Renal cortical epithelial cell (primary cell): ENCODE results near the gene CPNE9. TPM values are rescaled to one million over a fixed set of nuclear protein-coding genes. Genes with fewer than 3 reads are reported as not detected.
"Not testable (repeated sequence)": the region's sequence is repeated elsewhere in the genome, so short reads cannot be mapped to it uniquely, and the experiment has no call there.

Experiments
- DNase-seq: peaks from one replicate; pipeline ENCODE4 v3.0.0-alpha.2; 2011; ENCODE audit warnings: low read depth
- total RNA-seq: library from RNA; depleted of rRNA; stranded (reverse); fragments of >200 nt; gene quantifications from 2 replicates; pipeline ENCODE4 v1.2.3, GENCODE V29; 2014

CPNE9 gene
- total RNA-seq, 1 donor from 2014 or later, result not detected

DNA sequence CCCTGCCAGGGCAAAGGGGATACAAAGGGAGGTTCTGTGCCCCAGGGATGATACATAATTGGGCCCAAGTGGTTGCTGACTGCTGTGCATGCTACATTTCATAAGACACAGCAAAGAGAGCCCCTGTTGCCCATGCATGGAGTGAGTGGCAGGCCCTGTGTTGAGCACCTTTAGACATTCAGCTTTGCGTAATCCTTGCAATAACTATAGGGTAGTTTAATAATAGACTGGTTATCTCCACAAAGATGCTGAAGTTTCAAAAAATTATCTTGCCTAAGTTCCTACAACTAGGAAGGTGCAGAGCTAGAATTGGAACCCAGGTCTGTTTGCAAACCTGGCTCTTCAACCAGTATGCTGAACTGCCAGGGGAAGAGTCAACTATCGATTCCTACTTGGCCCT, 44.4 kb downstream of the CPNE9 start:
- no peak for DNase-seq

DNA sequence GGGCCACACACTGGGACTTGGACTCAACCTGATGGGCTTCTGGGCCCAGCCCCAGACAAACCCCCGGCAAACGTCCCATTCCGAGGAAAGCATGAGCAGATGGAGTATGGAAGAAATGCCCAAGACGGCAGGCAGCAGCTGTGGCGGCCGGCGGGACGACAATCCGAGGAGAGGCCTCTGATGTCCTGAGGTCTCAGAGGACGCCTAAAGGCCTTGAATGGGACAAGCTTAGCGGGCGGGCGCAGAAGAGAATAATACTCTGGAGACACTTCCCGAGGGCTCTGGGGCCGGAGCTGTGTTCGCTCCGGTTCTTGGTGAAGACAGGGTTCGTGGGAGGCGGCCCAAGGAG, 45.6 kb downstream of the CPNE9 start:
- peak; percentile 22 for DNase-seq

DNA sequence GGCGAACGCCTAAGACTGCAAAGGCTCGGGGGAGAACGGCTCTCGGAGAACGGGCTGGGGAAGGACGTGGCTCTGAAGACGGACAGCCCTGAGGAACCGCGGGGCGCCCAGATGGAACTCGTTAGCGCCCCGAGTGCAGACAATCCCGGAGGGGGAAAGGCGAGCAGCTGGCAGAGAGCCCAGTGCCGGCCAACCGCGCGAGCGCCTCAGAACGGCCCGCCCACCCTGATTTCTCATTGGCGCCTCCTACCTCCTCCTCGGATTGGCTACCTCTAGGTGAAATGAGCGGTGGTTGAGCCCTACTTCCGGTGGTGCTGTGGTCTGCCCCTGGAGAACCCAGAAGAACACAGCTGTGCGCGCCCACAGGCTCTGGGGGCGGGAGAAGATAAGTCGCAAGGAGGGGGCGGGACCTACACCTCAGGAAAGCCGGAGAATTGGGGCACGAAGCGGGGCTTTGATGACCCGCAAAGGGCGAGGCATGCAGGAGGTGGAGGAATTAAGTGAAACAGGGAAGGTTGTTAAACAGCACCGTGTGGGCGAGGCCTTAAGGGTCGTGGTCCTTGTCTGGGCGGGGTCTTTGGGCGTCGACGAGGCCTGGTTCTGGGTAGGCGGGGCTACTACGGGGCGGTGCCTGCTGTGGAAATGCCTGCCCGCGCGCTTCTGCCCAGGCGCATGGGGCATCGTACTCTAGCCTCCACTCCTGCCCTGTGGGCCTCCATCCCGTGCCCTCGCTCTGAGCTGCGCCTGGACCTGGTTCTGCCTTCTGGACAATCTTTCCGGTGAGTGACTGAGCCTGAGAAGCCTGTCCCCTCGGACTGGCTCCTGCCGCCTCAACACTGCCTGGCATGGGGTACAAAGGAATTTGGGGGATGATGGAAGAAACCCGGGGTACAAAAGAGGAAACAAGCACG, 46.3 kb downstream of the CPNE9 start, which contains the start of gene OGG1:
Gene OGG1 (plus strand): TSS at position 308 of the 911 bp plus-strand sequence. CDS start 335 bp downstream, at position 643.
- DNase-seq, result peak; percentile 97

DNA sequence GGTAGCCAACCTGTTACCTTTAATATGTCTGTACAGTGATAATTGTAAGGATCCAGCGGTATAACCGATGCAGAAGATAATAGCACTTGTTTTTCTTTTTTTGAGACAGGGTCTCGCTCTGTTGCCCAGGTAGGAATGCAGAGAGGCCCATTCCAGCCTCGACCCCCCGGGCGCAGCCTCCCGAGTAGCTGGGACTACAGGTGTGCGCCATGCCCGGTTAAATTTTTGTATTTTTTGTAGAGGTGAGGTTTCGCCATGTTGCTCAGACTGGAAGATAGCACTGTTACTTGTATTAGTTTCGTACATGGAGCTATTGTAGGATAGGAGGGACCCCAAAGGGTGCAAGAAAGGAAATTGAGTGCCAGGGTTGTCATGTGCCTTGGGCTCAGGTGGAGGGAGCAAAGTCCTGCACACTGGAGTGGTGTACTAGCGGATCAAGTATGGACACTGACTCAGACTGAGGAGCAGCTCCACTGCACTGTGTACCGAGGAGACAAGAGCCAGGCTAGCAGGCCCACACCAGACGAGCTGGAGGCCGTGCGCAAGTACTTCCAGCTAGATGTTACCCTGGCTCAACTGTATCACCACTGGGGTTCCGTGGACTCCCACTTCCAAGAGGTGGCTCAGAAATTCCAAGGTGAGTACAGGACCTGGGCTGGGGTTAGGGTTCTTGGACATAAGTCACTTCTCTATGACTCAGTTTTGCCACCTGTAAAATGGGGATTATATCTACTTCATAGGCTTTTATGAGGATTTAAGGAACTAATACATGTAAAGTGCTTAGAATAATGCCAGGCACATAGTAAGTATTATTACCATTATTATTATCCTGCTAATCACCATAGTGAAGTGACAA, 47.2 kb downstream of the CPNE9 start:
- DNase-seq, result peak; percentile 59

DNA sequence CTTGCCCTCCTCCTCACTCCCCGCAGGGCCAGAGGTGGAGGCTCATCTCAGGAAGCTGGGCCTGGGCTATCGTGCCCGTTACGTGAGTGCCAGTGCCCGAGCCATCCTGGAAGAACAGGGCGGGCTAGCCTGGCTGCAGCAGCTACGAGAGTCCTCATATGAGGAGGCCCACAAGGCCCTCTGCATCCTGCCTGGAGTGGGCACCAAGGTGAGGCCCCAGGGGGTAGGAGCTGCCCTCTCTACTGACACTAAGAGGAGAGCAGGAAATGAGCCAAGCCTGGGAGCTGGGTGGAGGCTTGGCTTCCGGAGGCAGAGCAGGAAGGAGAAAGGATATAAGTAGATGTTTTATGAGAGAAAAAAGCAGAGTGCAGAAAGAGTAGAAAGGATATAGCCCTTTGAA, 51.0 kb downstream of the CPNE9 start:
- DNase-seq, result no peak

DNA sequence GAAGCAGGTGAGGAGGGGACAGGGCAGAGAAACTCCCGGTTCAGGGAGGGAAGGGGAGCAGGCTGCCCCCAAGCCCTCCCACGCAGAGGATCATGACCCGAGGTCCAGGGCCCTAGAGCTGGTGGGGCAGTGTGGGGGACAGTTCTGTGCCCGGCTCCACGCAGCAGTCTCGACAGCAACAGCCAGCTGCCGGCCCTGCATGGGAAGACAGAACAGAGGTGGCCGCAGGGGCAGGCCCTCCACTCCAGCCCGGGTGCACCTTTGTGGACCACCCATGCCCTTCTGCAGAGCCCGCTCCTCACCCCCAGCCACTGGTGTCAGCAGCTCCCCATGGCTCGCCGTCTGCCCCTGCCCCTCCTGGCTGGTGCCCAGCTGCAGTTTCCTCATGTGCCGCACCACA, 53.8 kb downstream of the CPNE9 start:
- DNase-seq, result no peak

DNA sequence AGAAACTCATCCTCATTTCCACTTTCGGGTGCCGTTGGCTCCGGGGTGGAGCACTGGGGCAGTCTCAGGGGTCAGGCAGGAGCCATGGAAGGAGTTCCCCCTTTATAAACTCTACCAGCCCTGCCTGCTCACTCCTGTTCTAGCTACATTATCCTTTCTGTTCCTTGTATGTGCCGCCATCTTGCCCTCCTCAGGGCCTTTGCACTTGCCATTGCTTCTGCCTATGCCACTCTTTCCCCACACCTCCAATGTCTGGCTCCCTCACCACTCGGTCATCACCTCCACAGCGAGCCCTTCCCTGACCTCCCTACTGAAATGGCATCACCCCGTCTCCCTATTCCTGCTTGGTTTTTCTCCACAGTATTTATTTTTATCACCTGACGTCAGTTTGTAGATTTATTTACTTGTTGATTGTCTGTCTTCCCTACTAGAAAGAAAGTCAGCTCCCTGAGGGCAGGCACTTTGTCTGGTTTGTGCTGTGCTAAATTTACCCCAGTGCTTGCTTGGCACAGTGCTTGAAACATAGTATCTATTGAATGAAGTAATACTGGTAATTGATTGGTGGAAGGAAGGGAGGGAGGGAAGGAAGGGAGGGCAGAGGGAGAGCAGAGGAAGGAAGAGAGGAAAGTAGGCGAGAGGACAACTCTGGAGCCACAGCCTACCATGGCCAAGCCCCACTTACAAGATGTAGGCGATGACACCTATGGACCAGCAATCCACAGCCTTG, 57.3 kb downstream of the CPNE9 start:
- no peak for DNase-seq

DNA sequence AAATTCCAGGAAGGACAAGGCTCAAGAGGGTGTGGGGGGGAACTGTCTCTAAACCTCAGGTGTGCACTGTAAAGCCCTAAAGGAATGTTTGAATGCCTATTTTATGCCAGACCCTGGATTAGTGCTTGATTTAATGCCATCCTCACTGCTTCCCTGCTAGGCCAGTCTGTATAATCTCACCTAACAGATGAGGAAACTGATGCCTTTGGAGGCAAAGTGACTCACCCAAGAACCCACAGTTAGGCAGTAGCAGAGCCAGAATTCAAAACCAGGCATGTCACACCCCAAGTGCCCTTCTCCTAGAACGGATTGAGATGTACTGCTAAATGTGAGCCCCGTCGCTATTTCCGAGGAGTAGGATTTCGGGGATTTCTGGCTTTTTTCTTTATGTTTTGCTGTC, 58.3 kb downstream of the CPNE9 start:
- DNase-seq, result no peak

DNA sequence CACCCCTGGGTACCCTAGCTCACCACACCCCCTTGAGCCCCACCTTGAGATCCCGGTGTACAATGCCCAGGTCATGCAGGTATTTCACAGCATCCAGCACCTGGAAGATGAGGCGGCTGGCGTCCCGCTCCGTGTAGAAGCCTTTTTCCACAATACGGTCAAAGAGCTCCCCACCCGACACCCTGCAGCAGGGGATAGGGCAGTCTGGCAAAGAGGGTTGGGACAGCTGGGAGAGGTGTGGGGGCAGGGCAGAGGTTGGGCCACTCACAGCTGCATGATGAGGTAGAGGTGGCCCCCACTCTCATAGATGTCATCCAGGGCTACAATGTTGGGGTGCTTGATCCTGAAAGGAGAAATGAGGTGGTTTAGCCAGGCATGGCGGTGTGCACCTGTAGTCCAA, 59.2 kb downstream of the CPNE9 start:
- DNase-seq, result no peak

DNA sequence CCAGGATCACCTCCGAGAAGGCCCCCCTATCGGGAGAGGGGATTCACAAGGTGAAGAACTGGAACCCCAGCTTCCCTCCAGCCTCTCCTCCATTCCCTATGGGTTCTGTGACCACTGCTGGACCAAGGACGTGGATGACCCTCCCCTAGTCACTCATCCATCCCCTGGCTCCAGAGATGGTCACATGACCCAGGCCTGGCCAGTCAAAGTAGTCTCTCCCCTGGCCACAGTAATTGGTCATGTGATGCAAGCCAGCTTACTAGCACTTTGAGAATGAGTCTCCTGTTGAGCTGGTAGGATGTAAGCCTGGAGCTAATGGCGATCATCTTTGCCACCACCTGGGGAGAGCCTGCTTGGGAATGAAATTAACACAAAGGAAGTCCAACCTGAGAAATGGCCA, 62.2 kb downstream of the CPNE9 start:
- DNase-seq, result no peak

DNA sequence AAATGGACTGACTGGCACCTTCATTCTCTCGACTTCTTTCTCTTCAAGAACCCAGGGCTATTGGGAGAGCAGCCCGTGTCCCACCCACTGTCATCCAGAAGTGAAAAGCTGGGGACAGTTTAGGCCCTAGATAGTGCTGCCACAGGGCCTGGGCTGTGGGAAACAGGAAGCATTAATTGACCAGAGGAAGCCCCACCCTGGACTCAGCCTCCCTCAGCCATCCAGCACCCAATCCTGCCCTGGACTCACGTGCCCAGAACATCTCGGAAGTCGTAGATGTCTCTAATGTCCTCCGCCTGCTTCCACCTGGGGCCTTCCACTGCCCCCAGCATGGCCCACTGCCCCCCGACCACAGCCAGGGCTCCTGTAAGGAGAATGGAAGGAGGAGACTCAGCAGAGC, 63.8 kb downstream of the CPNE9 start:
- no peak for DNase-seq

DNA sequence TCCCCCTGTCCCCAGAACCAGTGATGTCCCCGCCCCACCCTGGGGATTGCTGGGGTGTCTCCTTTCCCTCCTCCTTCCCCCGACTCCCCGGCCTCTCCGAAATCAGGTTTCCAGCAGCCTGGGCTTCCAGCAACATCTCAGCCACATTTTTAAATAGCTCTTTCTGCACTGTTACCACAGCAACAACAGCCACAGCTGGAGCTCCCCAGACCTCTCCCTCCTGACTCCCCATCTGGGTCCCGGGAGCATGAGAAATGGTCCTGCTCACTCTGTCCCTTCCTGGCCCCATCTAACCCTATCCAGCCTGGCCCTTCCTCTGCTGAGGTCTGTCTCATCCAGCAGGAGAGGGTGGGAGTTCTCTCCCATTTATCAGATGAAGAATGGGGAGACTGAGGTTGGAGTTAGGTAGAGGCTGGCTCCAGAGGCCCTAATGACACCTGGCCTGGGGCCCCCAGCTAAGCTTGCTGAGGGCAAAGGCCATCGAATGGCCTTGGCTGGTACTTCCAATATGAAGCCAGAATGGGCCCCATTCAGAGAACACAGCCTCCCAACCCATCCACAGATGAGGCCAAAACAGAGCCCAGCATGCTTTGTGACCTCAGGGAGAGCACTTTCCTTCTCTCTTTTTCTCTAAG, 64.6 kb downstream of the CPNE9 start:
- no peak for DNase-seq

DNA sequence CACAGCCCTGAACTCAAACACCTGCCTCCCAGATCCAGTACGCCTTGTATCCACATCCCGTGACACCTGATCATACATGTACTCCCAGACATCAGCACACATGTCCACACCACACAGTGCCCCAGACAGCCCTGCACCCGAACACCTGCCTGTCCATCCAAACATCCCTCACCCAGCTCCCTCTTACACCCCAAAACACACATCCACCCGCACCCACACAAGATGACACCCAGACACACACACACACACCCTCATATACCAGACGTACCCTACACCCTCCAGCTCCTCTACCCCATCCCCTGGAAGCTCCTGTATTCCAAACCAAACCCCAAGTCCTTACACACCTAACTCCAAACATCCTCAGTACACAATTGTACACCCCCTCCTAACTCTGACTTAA, 65.4 kb downstream of the CPNE9 start:
- DNase-seq, result no peak

DNA sequence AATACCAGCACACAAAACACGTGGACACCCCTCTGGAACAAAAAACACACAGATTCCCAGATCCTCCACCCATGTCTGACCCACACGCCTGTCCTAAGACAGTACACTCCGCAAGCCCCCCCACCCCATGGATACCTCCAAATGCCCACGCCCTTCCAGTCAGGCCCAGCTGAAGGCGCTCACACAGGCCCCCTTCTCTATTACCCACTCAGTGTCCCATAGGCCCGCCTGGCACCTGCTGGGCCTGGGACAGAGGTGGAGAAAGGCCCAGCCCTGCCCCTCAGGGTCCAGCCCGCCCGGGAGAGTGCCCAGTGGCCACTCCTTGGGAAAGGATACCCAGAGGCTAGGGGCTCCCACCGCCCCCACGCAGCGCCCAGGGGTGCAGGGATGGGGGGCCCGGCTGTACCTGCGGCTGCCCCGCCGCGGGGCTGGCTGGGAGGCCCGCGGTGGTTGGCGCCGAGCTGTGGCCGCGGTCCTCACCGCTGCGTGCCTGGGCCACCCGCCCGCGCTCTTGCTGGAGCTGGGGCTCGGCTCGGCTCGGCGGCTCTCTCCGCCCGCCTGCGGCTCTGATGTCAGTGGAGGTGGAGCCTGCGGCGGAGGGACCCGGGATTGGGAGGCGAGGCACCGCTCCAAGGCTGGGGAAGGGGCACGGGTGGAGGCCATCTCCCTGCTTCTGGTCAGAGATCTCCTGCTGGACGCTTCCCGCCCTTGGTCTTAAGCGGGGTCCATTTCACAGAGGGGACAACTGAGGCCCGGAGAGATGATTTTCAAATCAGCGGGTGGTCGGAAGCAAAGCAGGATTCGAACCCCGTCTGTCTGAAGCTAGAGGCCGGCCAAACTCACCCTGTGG, 66.0 kb downstream of the CPNE9 start, which contains the start of gene CAMK1:
Gene CAMK1 (minus strand): TSS at position 522 of the 850 bp plus-strand sequence. CDS start 2,198 bp downstream, outside the sequence.
- DNase-seq, result no peak

DNA sequence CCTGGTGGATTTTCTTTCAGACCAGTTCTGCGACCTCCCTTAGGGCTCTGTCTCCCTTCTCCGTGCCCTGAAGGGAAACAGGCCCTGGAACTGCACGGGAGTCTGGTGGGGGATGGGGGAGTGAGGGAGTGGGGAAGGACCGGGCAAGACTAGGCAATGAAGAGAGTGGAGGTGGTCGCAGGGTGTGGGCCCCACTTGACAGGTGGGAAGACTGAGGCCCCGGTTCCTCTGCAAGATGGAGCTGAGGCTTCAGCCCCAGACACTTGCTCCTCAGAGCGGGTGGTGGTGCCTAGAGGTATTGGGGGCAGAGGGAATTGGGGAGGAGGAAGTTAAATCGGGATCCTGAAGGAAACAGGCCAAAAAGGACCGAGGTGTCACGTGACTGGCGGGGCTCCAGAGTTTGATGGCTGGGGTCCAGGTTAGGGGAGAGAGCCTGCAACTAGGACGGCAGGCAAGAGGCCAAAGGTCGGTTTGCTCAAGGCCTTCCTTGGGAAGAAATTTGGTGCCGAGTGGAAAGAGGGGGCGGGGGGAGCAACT, 66.7 kb downstream of the CPNE9 start:
- no peak for DNase-seq

DNA sequence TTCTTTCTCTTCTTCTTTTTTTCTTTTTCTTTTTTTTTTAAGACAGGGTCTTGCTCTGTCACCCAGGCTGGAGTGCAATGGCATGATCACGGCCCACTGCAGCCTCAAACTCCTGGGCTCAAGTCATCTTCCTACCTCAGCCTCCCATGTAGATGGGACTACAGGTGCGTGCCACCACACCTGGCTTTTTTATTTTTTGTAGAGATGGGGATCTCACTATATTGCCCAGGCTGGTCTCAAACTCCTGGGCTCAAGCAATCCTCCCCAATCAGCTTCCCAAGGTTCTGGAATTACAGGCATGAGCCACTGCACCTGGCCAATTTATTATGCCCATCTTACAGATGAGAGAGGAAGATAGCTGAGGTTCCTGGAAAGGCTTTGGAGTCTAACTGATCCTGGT, 67.4 kb downstream of the CPNE9 start:
- DNase-seq, result not testable (repeated sequence)

DNA sequence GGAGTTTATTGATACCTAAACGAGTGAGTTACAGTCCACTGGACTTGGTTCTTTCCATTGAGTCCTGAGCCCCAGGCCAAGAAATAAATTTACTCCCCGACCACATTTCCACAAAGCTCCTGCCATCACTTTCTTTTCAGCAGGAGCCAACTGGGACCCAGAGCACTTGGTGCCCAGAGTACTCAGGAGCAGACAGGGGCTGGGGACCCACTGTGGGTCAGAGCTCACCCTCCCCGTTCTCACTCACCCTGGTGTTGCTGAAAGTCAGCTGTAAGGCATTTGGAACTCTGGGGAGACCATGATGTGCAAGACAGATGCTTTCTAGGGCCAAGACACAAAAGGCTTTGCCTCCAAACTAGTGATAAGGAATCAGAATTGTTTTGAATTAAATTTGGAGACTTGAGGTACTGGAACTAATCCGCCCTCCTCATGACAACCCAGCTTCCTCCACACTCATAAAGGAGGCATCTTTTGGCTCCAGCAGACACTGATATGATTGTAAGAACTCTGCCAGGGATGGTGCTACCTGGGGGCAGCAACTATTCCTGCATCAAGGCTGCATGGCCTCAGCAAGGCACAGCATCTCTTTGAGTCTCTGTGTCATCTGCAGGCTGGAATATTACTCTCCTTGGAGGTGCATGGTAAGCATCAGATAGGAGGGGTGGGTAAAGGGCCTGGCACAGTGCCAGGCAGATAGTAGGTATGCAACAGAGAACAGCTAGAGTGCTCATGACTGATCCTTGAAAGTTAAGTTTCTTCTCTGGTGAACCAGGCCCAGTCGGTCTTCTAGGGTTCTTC, 73.5 kb downstream of the CPNE9 start:
- DNase-seq, result no peak

DNA sequence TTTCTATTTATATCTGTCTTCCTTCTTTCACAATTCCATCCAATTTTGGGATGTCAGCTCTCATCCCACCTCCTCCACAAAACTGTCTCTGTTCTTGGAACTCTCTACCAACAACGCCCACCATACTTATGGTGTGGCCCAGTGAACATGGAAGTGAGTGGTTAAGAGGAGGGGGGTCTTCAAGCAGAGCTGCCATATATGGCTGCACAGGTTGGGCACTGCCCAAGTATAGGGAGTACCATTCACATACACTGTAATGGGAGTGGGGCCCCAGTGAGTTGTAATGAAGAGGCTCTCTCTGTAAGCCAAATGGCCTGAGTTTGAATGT, 74.0 kb downstream of the CPNE9 start:
- no peak for DNase-seq
